ES-I3 (cell line): Measurements from ENCODE around the gene FAM234A.
"Not testable (repeated sequence)": the region's sequence is repeated elsewhere in the genome, so short reads cannot be mapped to it uniquely, and the experiment has no call there.

Experiments
- H3K36me3 ChIP-seq: 2 replicates; pipeline ENCODE4 v1.6.1; 2013; ENCODE audit warnings: mild to moderate bottlenecking, low read length, control low read depth, moderate library complexity; ENCODE audit not compliant: insufficient read depth
- H3K4me1 ChIP-seq: 2 replicates; pipeline ENCODE4 v1.6.1; 2013; ENCODE audit warnings: mild to moderate bottlenecking, control low read depth, low read length; ENCODE audit not compliant: insufficient read depth
- H3K9ac ChIP-seq: 2 replicates; pipeline ENCODE4 v1.6.1; 2013; ENCODE audit warnings: low read depth, mild to moderate bottlenecking, low read length, moderate library complexity
- H3K9me3 ChIP-seq: 2 replicates; pipeline ENCODE4 v1.6.1; 2013; ENCODE audit warnings: mild to moderate bottlenecking, low read length, moderate library complexity; ENCODE audit not compliant: control insufficient read depth, insufficient read depth

The FAM234A gene

GRCh38 chr16:234468-235305 lies at the start of gene FAM234A:
Gene FAM234A (plus strand): TSS chr16:234821. CDS start chr16:254414, 19,593 bp downstream.
- Histone ChIP-seq H3K4me1 (no peaks in the 10 kb centered on the region), H3K36me3 (no peaks in the 10 kb centered on the region), H3K9me3 (no peaks in the 10 kb centered on the region), H3K9ac (peak within 1 kb of the TSS; percentile 96)

GRCh38 chr16:185213-185612 lies 49.4 kb upstream of the FAM234A start:
- 0 out of 2 replicates have a peak, but pooled peaks cover 7% of the 10 kb centered on the region for H3K36me3 ChIP-seq
- no peak overlapping the region for H3K9ac ChIP-seq
- no peaks in the 10 kb centered on the region; the same call in 1 of the 2 replicates for H3K4me1 ChIP-seq
- H3K9me3 ChIP-seq: no peaks in the 10 kb centered on the region

- Histone ChIP-seq H3K4me1 (no peaks in the 10 kb centered on the region; the same call in 1 of the 2 replicates), H3K36me3 (0 out of 2 replicates have a peak, but pooled peaks cover 10% of the 10 kb centered on the region), H3K9me3 (no peaks in the 10 kb centered on the region), H3K9ac (no peak overlapping the region)
These were observed 48.9 kb upstream of the FAM234A start for GRCh38 chr16:185691-186090.

- Histone ChIP-seq H3K9me3 (no peaks in the 10 kb centered on the region), H3K36me3 (peaks cover 10% of the 10 kb centered on the region; the same call in 1 of the 2 replicates), H3K9ac (no peak overlapping the region), H3K4me1 (no peaks in the 10 kb centered on the region)
These were observed 47.3 kb upstream of the FAM234A start for GRCh38 chr16:187330-187729.

- peaks cover 14% of the 10 kb centered on the region; the same call in 1 of the 2 replicates for H3K36me3 ChIP-seq
- no peaks in the 10 kb centered on the region for H3K9me3 ChIP-seq
- H3K4me1 ChIP-seq: no peaks in the 10 kb centered on the region
- H3K9ac ChIP-seq: no peak overlapping the region
These were observed 45.9 kb upstream of the FAM234A start for GRCh38 chr16:188674-189073.

- Histone ChIP-seq H3K9ac (no peak overlapping the region), H3K4me1 (no peaks in the 10 kb centered on the region), H3K36me3 (peaks cover 21% of the 10 kb centered on the region), H3K9me3 (no peaks in the 10 kb centered on the region)
These were observed 44.9 kb upstream of the FAM234A start for GRCh38 chr16:189604-190186.

- no peaks in the 10 kb centered on the region for H3K4me1 ChIP-seq
- no peaks in the 10 kb centered on the region for H3K9me3 ChIP-seq
- peaks cover 33% of the 10 kb centered on the region for H3K36me3 ChIP-seq
- H3K9ac ChIP-seq: no peak overlapping the region
These were observed 42.8 kb upstream of the FAM234A start for GRCh38 chr16:191831-192230.

GRCh38 chr16:192686-193085 lies 41.9 kb upstream of the FAM234A start:
- no peak overlapping the region for H3K9ac ChIP-seq
- H3K9me3 ChIP-seq: no peaks in the 10 kb centered on the region
- no peaks in the 10 kb centered on the region for H3K4me1 ChIP-seq
- H3K36me3 ChIP-seq: peaks cover 38% of the 10 kb centered on the region

- H3K36me3 ChIP-seq: peaks cover 43% of the 10 kb centered on the region
- no peaks in the 10 kb centered on the region for H3K4me1 ChIP-seq
- H3K9ac ChIP-seq: no peak overlapping the region
- H3K9me3 ChIP-seq: no peaks in the 10 kb centered on the region
These were observed 41.2 kb upstream of the FAM234A start for GRCh38 chr16:193441-193840.

GRCh38 chr16:194516-194915 lies 40.1 kb upstream of the FAM234A start:
- no peaks in the 10 kb centered on the region for H3K9me3 ChIP-seq
- peaks cover 45% of the 10 kb centered on the region for H3K36me3 ChIP-seq
- no peak overlapping the region for H3K9ac ChIP-seq
- no peaks in the 10 kb centered on the region for H3K4me1 ChIP-seq

- Histone ChIP-seq H3K36me3 (peaks cover 42% of the 10 kb centered on the region), H3K4me1 (no peaks in the 10 kb centered on the region), H3K9ac (no peak overlapping the region), H3K9me3 (no peaks in the 10 kb centered on the region)
These were observed 34.2 kb upstream of the FAM234A start for GRCh38 chr16:200388-200787.

GRCh38 chr16:203246-203645 lies 31.4 kb upstream of the FAM234A start:
- Histone ChIP-seq H3K9ac (no peak overlapping the region), H3K36me3 (peaks cover 42% of the 10 kb centered on the region), H3K9me3 (no peaks in the 10 kb centered on the region), H3K4me1 (no peaks in the 10 kb centered on the region)

- not testable (repeated sequence) for H3K4me1 ChIP-seq, H3K9ac ChIP-seq, H3K9me3 ChIP-seq
- peaks cover 42% of the 10 kb centered on the region for H3K36me3 ChIP-seq
These were observed 30.6 kb upstream of the FAM234A start for GRCh38 chr16:204046-204445.

GRCh38 chr16:209359-209758 lies 25.3 kb upstream of the FAM234A start:
- H3K9me3 ChIP-seq, H3K4me1 ChIP-seq, H3K9ac ChIP-seq: not testable (repeated sequence)
- H3K36me3 ChIP-seq: peaks cover 40% of the 10 kb centered on the region

- H3K9ac ChIP-seq: not testable (repeated sequence)
- peaks cover 22% of the 10 kb centered on the region for H3K36me3 ChIP-seq
These were observed 22.9 kb upstream of the FAM234A start for GRCh38 chr16:211631-212180.

More at GRCh38 chr16:211631-212180, 22.9 kb upstream of the FAM234A start:
- H3K4me1 ChIP-seq, H3K9me3 ChIP-seq: not testable (repeated sequence)
